ENCODE measurements around the gene RASD2.

DNA sequence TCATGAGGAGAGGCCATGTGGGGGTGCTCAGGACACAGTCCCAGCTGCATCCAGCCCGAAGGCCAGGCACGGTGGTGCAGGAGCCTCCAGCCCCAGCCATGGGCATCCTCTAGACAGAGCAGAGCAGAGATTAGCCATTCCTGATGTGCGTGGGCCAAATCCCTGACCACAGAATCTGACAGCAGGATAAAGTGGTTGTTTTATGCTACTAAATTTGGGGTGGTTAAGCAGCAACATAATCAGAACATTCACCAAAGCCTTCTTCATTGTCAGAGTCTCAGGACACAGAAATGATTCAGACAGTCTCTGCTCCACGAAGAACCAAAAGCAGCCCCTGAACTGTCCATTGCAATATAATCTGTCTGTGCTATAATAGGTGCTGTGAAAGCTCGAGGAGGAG lies 19.7 kb downstream of the RASD2 start:
- no peak for TF ChIP-seq POLR2A (IDR thresholded peaks at IDR 0.05)
- TF ChIP-seq CTCF (IDR thresholded peaks at IDR 0.05 in 8 of 11, conservative IDR thresholded peaks at IDR 0.05 in 3 of 11), result no peak
- no peak for TF ChIP-seq POLR2AphosphoS5 (IDR thresholded peaks at IDR 0.05)
